HCT116 (cell line): Measurements from ENCODE around the gene CNTNAP2. TPM values are rescaled to one million over a fixed set of nuclear protein-coding genes. Genes with fewer than 3 reads are reported as not detected.

ENCODE experiments used
- ATAC-seq: fragments of 200-7000 bp; cut with Tn5 transposase; 2 replicates; pipeline ENCODE4 v1.9.1; 2020; ENCODE audit warnings: mild to moderate bottlenecking, moderate library complexity
- BruUV-seq: library from RNA; stranded (reverse); fragments of 400-500 nt; replicated peaks from 2 replicates; lab custom pipeline; 2021; lab: Mats Ljungman, UMichigan
- CTCF ChIA-PET: fragments of 300-600 bp; sonication (Branson Sonifier 250); formaldehyde crosslinking; loops from one replicate; lab custom pipeline; 2021; ENCODE audit warnings: antibody characterized with exemption; lab: Charles Lee
- POLR2A ChIA-PET: fragments of 300-600, 350-600 bp; sonication (Branson Sonifier 250); formaldehyde crosslinking; loops from one replicate; lab custom pipeline; 2021; ENCODE audit warnings: antibody characterized with exemption; lab: Charles Lee
- RAD21 ChIA-PET, 2 experiments: fragments of 300-600 bp; sonication (Branson Sonifier 250); formaldehyde crosslinking; loops; one replicate each; lab custom pipeline; 2023; ENCODE audit warnings: low total read pairs in 2 of 2; ENCODE audit not compliant: uncharacterized antibody in 2 of 2, unreplicated experiment in 2 of 2, low non-redundant PET in 1 of 2; lab: Charles Lee
- DNase-seq: peaks from one replicate; pipeline ENCODE4 v3.0.0-alpha.2; 2010; ENCODE audit warnings: low read depth, low spot score
- H2AFZ ChIP-seq: fragments of 200-600 bp; shearing (Covaris generic), sonication (generic); 2 replicates; pipeline ENCODE4 v1.6.1; 2017; ENCODE audit warnings: low read depth, mixed run types, mixed read lengths, antibody characterized with exemption, low read length; ENCODE audit not compliant: poor library complexity, severe bottlenecking
- H3K27ac ChIP-seq: 2 replicates; pipeline ENCODE4 v1.5.1; 2012; ENCODE audit warnings: low read depth, low read length
- H3K27me3 ChIP-seq: fragments of 200-600 bp; sonication (generic); 2 replicates; pipeline ENCODE4 v1.6.1; 2016; ENCODE audit warnings: mixed run types, low read length, mixed read lengths; ENCODE audit not compliant: insufficient read depth
- H3K36me3 ChIP-seq, 2 experiments: fragments of 200-500 bp in 1 of 2; fragments of 200-600 bp in 1 of 2; sonication (Bioruptor generic) in 1 of 2; sonication (generic) in 1 of 2; 2 replicates each; pipeline versions ENCODE4 v1.5.1 to v1.6.1; 2014 to 2016; ENCODE audit warnings: low read length in 2 of 2, inconsistent platforms in 1 of 2, mixed read lengths in 1 of 2, mixed run types in 1 of 2; ENCODE audit not compliant: insufficient read depth in 2 of 2, control insufficient read depth in 1 of 2
- H3K4me1 ChIP-seq, 2 experiments: fragments of 200-600 bp in 1 of 2; sonication (generic) in 1 of 2; 2 replicates each; pipeline versions ENCODE4 v1.5.1 to v1.6.1; 2012 to 2017; ENCODE audit warnings: low read length in 2 of 2, inconsistent platforms in 1 of 2, mild to moderate bottlenecking in 1 of 2, mixed read lengths in 1 of 2, mixed run types in 1 of 2, moderate library complexity in 1 of 2; ENCODE audit not compliant: insufficient read depth in 2 of 2, control insufficient read depth in 1 of 2
- H3K4me2 ChIP-seq: fragments of 200-600 bp; sonication (generic); 2 replicates; pipeline ENCODE4 v1.6.1; 2017; ENCODE audit warnings: mixed run types, low read length, mixed read lengths
- H3K4me3 ChIP-seq, 2 experiments: fragments of 200-600 bp in 1 of 2; sonication (generic) in 1 of 2; replicated peaks in 1 of 2; 2 replicates each; pipeline ENCODE4 v1.5.1; 2011 to 2016; ENCODE audit warnings: low read length in 2 of 2, control low read depth in 1 of 2, low read depth in 1 of 2, mild to moderate bottlenecking in 1 of 2, mixed read lengths in 1 of 2, mixed run types in 1 of 2
- H3K79me2 ChIP-seq: fragments of 200-600 bp; sonication (generic); 2 replicates; pipeline ENCODE4 v1.6.1; 2017; ENCODE audit warnings: mild to moderate bottlenecking, mixed run types, low read length, moderate library complexity, mixed read lengths; ENCODE audit not compliant: insufficient read depth
- H3K9ac ChIP-seq: fragments of 200-600 bp; sonication (generic); 2 replicates; pipeline ENCODE4 v1.6.1; 2016; ENCODE audit warnings: low read length, mixed read lengths
- H3K9me2 ChIP-seq: fragments of 200-600 bp; sonication (generic), shearing (Covaris generic); 2 replicates; pipeline ENCODE4 v1.6.1; 2017; ENCODE audit warnings: mixed run types, mild to moderate bottlenecking, moderate library complexity; ENCODE audit not compliant: insufficient read depth
- H3K9me3 ChIP-seq, 2 experiments: fragments of 200-500 bp in 1 of 2; fragments of 200-600 bp in 1 of 2; sonication (Bioruptor generic) in 1 of 2; sonication (generic) in 1 of 2; 2 replicates each; pipeline ENCODE4 v1.6.1; 2014 to 2017; ENCODE audit warnings: low read length in 2 of 2, mixed read lengths in 2 of 2, inconsistent platforms in 1 of 2, low read depth in 1 of 2, mild to moderate bottlenecking in 1 of 2, mixed run types in 1 of 2, moderate library complexity in 1 of 2; ENCODE audit not compliant: control insufficient read depth in 1 of 2, insufficient read depth in 1 of 2
- H4K20me1 ChIP-seq: fragments of 200-600 bp; sonication (generic), shearing (Covaris generic); 2 replicates; pipeline ENCODE4 v1.6.1; 2017; ENCODE audit warnings: mixed run types, mild to moderate bottlenecking, moderate library complexity; ENCODE audit not compliant: insufficient read depth
- ATF3 ChIP-seq: IDR thresholded peaks from 2 replicates; pipeline ENCODE4 v1.6.1; 2012
- CBX3 ChIP-seq: IDR thresholded peaks from 2 replicates; pipeline ENCODE4 v1.6.1; 2012; ENCODE audit warnings: low read depth
- CEBPB ChIP-seq: IDR thresholded peaks from 2 replicates; pipeline ENCODE4 v1.6.1; 2012; ENCODE audit warnings: low read depth
- ELF1 ChIP-seq: IDR thresholded peaks from 2 replicates; pipeline ENCODE4 v1.6.1; 2012; ENCODE audit warnings: low read depth, borderline replicate concordance
- EZH2 ChIP-seq: fragments of 200-600 bp; sonication (generic); IDR thresholded peaks from 2 replicates; pipeline ENCODE4 v1.6.1; 2017; ENCODE audit warnings: antibody characterized with exemption, mixed run types
- EZH2phosphoT487 ChIP-seq: fragments of 200-600 bp; IDR thresholded peaks from 2 replicates; pipeline ENCODE4 v1.6.1; 2018; ENCODE audit warnings: antibody characterized with exemption, borderline replicate concordance
- FOSL1 ChIP-seq: IDR thresholded peaks from 2 replicates; pipeline ENCODE4 v1.6.1; 2012; ENCODE audit warnings: low read depth
- JUND ChIP-seq: IDR thresholded peaks from 2 replicates; pipeline ENCODE4 v1.6.1; 2012
- MAX ChIP-seq: IDR thresholded peaks from 2 replicates; pipeline ENCODE4 v1.6.1; 2012
- REST ChIP-seq: IDR thresholded peaks from 2 replicates; pipeline ENCODE4 v1.6.1; 2012; ENCODE audit warnings: low read depth
- SIN3A ChIP-seq: IDR thresholded peaks from 2 replicates; pipeline ENCODE4 v1.6.1; 2012; ENCODE audit warnings: low read depth
- SRF ChIP-seq: IDR thresholded peaks from 2 replicates; pipeline ENCODE4 v1.6.1; 2012; ENCODE audit warnings: low read depth
- TCF7L2 ChIP-seq: IDR thresholded peaks from 2 replicates; pipeline ENCODE4 v1.7.0; 2011; ENCODE audit warnings: borderline replicate concordance, inconsistent platforms; ENCODE audit not compliant: insufficient read depth, insufficient read length; ENCODE audit errors: extremely low read depth
- ZFX ChIP-seq: fragments of 450-650 bp; IDR thresholded peaks from 2 replicates; pipeline ENCODE4 v1.6.1; 2017
- intact Hi-C: fragments of 100-400 bp; cut with micrococcal nuclease; formaldehyde crosslinking; loops from 2 replicates; pipeline ENCODE4 v1.10.0; 2022
- total RNA-seq: library from RNA; stranded (reverse); gene quantifications from one replicate; pipeline ENCODE4 v1.2.1, GENCODE V29; 2021; ENCODE audit not compliant: unreplicated experiment
- TF ChIP-seq, protein P1 (sequence below), 3 experiments: fragments of 200-600 bp in 1 of 3; sonication (generic) in 1 of 3; IDR thresholded peaks in 2 of 3; conservative IDR thresholded peaks in 1 of 3; 2 replicates each; pipeline ENCODE4 v1.5.1; 2012 to 2017; ENCODE audit warnings: low read depth in 2 of 3, low read length in 2 of 3, antibody characterized with exemption in 1 of 3, borderline replicate concordance in 1 of 3, control low read depth in 1 of 3, mild to moderate bottlenecking in 1 of 3, mixed read lengths in 1 of 3, mixed run types in 1 of 3, moderate library complexity in 1 of 3; ENCODE audit not compliant: insufficient read depth in 1 of 3

CNTNAP2 gene
- total RNA-seq, 1 experiment from 2014 or later: 0.37 TPM

DNA sequence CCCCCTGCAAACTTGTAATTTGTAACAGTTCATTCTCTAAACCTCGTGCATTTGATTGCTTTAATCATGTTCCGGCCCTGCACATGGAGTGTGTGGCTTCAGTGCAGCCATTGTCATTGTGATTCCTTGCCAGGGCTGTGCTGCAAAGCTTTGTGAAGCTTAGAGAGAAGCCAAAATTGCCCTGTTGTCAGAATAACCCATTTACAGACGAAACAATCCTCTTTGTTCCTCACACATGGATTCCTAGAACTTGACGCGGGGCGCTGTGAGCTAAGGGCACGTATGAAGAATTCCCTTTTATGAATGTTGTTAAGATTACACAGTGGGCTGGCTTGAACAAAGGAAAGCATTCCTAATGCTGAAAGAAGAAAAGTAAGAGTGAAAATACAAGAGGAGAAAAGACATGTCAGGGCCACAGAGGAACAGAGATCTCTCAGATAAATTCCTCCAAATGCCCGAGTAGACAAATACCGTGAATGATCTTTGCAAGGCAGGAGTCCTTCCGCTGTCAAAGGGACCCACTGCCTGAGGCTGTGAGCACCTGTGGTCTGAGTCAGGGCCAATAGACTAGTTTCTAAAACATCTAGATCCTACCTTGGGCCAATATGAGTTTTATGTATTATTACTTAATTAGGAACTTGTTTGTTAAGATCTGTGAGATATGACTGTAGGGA lies 2268.5 kb downstream of the CNTNAP2 start:
- ChIA-PET RAD21 (no interaction called here), CTCF (no interaction called here), POLR2A (no interaction called here)
- DNase-seq: no peak
- BruUV-seq: no TSS peak
- ATAC-seq: no peak
- intact Hi-C loops: no loop called here
- Histone ChIP-seq H3K4me3 (no peak overlapping the region), H3K4me2 (no peak overlapping the region), H2AFZ (no peak overlapping the region), H3K79me2 (no peaks in the 10 kb centered on the region), H3K9ac (no peak overlapping the region), H3K9me3 (no peaks in the 10 kb centered on the region), H3K27ac (no peak overlapping the region), H3K4me1 (no peaks in the 10 kb centered on the region), H4K20me1 (no peaks in the 10 kb centered on the region), H3K36me3 (no peaks in the 10 kb centered on the region), H3K9me2 (no peaks in the 10 kb centered on the region), H3K27me3 (no peaks in the 10 kb centered on the region; the same call in 1 of the 2 replicates)
- TF ChIP-seq SRF (no peak), CEBPB (no peak)

GRCh38 chr7:148390381-148390780 lies 2273.8 kb downstream of the CNTNAP2 start:
- Histone ChIP-seq H3K36me3 (no peaks in the 10 kb centered on the region), H4K20me1 (no peaks in the 10 kb centered on the region), H3K9me2 (no peaks in the 10 kb centered on the region), H3K27ac (no peak overlapping the region), H3K4me1 (no peaks in the 10 kb centered on the region), H3K4me2 (no peak overlapping the region), H2AFZ (no peak overlapping the region), H3K9ac (no peak overlapping the region), H3K79me2 (no peaks in the 10 kb centered on the region), H3K9me3 (no peaks in the 10 kb centered on the region), H3K27me3 (peaks cover 6% of the 10 kb centered on the region; the same call in 1 of the 2 replicates), H3K4me3 (no peak overlapping the region)
- DNase-seq (no peak), ATAC-seq (no peak)
- POLR2A ChIA-PET: no interaction called here
- BruUV-seq: no TSS peak
- CTCF ChIA-PET: no interaction called here
- intact Hi-C loops: no loop called here
- TF ChIP-seq ATF3: no peak
- no peak for TF ChIP-seq SIN3A
- no peak for TF ChIP-seq REST
- TF ChIP-seq JUND: no peak
- no peak for TF ChIP-seq TCF7L2
- TF ChIP-seq FOSL1: no peak
- no peak for TF ChIP-seq CEBPB
- no peak for TF ChIP-seq SRF
- no peak for TF ChIP-seq CBX3
- no peak for TF ChIP-seq EZH2
- no peak for TF ChIP-seq ZFX
- TF ChIP-seq, protein P1, sequence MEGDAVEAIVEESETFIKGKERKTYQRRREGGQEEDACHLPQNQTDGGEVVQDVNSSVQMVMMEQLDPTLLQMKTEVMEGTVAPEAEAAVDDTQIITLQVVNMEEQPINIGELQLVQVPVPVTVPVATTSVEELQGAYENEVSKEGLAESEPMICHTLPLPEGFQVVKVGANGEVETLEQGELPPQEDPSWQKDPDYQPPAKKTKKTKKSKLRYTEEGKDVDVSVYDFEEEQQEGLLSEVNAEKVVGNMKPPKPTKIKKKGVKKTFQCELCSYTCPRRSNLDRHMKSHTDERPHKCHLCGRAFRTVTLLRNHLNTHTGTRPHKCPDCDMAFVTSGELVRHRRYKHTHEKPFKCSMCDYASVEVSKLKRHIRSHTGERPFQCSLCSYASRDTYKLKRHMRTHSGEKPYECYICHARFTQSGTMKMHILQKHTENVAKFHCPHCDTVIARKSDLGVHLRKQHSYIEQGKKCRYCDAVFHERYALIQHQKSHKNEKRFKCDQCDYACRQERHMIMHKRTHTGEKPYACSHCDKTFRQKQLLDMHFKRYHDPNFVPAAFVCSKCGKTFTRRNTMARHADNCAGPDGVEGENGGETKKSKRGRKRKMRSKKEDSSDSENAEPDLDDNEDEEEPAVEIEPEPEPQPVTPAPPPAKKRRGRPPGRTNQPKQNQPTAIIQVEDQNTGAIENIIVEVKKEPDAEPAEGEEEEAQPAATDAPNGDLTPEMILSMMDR (IDR thresholded peaks at IDR 0.05 in 2 of 3, conservative IDR thresholded peaks at IDR 0.05 in 1 of 3; ENCODE audit: borderline replicate concordance in 1 of 3, insufficient read depth in 1 of 3, low read depth in 2 of 3, low read length in 2 of 3): no peak
- TF ChIP-seq EZH2phosphoT487: no peak
- no peak for TF ChIP-seq MAX
- no peak for TF ChIP-seq ELF1
- RAD21 ChIA-PET: no interaction called here
